ENCODE data around the gene VRK2.
"Not testable (repeated sequence)": the region's sequence is repeated elsewhere in the genome, so short reads cannot be mapped to it uniquely, and the experiment has no call there.

The VRK2 gene

DNA sequence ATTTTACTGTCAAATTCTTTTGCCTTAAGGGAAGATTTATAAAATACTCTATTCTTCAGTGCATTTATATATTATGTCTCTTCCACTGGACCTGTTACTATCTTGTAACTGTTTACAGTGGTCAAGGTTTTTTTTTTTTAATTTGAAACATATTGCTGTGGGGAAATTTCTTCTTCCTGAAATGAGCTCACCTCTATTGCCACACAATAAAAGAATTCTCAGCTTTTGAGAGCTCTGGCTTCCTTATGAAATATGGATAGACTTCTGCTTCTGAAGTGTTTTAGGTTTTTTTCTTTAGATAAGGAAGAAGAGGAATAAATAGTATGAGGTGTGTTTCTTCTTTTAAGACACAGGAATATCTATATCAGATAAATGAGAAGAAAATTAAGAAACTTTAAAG, 7.7 kb downstream of the VRK2 start:
- DNase-seq (ENCODE audit: low read depth in 2 of 2), result no peak

DNA sequence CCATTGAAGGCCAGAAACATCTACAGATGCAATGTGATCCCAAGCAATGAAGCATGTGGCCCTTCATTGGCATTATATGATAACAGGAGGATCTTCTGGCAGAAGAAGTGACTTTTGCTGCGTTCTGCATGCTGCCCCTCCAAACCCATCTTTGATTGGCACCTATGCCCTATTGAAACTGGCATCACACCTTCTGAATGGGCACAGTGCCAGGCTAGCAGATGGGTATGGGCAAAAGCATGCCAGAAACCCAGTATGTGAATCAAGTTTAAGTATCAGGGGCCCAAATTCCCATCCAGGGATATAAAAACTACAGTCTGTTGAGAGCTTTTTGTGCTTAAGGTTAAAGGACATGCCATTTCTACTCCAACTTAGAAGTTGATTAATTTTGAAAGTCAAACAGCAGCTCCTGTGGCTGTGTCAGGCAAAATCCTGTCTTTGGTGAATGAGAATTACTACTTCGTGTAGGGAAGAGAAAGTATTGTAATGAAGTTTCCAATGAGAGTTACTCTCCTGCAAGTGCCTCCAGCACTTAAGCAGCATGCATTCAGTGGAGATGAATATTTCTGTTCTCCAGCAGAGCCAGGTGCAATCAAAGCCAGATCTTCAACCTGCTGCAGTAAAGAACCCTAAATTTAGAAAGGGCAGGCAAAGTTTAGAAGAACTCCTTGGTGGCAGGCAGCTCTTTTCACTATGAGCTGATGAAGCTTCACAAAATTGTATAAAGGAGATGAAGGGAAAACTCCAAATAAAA, 8.6 kb downstream of the VRK2 start:
- DNase-seq (ENCODE audit: low read depth in 2 of 2), result no peak

DNA sequence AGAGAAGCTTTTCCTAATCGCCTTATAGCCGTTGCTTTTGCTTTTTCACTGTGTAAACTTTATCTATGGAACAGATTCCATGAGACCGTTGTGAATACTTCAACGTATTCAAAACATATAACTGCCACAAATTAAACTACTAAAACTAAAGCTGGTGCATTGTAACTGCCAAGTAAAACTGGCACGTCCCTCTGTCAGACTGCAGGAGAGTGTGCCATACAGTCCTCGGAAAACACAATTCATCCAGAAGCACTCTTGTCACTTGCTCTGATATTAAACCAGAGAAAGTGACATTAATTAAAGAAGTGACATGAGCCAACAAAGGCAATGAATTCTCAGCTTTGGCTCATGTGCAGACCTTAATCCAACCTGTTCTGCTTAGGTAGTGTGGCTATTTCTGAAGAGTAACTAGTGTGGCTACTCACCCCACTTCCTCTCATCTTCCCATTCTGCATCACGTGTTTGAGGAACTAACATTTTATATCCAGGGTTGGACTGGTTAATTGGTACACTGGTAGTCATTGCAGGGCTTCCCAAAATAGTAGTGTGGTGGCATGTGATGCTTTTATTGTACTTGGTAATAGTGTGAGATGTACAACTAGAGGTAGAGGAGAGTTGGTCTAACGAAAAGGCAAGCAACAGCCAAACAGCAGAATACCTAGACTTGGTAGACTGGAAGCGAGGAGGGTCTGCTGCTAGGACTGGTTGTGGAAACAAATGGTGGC, 9.7 kb downstream of the VRK2 start:
- no peak for DNase-seq (ENCODE audit: low read depth in 2 of 2)

DNA sequence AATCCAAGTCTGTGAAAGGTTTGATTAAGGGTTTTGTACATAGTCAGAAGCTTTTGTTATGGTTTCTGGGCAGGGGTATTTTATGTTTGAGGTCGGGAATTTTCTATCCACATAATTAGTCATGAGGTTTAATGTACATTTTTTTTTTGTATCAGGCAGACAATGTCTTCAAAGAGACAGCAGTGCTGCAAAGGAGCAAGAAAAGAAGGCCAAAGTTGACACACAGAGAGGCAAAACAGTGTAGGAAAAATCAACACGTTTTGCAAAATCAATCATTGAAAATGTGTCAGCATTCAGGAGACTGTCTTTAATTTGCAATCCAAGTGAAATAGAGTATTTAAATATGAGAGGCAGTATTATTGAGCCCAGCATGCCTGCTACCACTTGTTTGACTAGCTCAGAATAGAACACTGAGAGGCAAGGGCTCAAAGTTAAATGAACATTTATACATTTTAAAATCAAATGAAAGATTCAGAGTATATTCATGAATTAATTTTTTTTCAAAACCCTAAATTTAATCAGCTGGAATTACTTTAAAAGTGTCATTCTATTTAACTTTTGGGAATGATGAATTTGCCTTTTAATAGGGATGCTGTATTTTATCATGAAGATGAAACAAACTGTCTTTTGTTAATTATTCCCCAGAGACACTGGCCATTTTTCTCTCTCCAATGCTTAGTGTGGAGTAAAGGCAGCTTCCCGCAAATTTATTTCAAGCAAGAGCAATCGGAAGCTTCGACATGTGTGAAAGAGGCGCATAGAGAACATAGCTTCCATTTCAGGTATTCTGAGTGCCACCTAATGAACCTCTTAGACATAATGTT, 11.3 kb downstream of the VRK2 start:
- no peak for DNase-seq (ENCODE audit: low read depth in 2 of 2)

DNA sequence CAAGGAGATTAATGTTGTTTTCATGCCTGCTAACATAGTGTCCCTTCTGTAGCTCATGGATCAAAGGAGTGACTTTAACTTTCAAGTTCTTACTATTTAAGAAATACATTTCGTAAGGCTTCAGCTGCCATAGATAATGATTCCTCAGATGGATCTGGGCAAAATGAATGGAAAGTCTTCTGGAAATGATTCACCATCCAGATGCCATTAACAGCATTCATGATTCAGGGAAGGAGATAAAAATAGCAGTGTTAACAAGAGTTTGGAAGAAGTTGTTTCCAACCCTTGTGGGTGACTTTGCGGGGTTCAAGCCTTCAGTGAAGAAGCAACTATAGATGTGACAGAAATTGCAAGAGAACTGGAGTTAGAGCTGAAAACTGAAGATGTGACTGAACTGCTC, 17.0 kb downstream of the VRK2 start:
- DNase-seq (ENCODE audit: low read depth in 2 of 2), result no peak

DNA sequence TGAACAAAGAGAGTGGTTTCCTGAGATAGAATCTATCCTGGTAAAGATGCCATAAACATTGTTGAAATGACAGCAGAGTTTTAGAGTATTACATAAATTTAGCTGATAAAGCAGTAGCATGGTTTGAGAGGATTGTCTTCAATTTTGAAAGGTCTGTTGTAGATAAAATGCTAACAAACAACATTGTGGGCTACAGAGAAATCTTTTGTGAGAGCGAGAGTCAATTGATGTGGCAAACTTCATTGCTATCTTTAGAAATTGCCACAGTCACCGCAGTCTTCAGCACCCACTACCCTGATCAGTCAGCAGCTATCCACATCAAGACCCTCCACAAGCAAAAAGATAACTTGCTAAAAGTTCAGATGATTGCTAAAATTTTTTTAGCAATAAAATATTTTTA, 17.5 kb downstream of the VRK2 start:
- DNase-seq (ENCODE audit: low read depth in 2 of 2), result no peak

DNA sequence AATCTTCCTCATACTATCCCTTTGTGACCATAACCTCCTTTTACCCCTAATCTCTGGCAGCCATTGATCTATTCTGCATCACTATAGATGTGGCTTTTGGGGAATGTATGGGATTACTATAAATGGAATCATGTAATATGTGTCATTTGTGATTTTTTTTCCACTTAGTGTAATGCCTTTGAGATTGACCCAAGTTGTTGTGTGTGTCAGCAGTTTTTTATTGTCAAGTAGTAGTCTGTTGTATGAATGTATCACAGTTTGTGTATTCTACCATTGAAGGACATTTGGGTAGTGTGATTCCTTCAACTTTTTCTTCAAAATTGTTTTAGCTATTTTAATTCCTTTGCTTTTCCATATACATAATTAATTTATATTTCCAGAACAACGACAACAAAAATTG, 18.6 kb downstream of the VRK2 start:
- no peak for DNase-seq (ENCODE audit: low read depth in 2 of 2)

DNA sequence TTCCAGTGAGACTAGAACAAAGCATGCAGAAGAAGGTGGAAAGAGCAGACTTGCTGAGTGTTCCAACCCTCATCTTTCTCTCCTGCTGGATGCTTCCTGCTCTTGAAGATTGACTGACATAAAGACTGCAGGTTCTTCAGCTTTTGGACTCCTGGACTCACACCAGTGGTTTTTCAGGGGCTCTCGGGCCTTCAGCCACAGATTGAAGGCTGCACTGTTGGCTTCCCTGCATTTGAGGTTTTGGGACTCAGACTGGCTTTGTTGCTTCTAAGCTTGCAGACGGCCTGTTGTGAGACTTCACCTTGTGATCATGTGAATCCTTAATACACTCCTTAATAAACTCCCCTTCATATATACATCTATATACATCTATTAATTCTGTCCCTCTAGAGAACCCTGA, 20.4 kb downstream of the VRK2 start:
- DNase-seq (ENCODE audit: low read depth in 2 of 2), result no peak

DNA sequence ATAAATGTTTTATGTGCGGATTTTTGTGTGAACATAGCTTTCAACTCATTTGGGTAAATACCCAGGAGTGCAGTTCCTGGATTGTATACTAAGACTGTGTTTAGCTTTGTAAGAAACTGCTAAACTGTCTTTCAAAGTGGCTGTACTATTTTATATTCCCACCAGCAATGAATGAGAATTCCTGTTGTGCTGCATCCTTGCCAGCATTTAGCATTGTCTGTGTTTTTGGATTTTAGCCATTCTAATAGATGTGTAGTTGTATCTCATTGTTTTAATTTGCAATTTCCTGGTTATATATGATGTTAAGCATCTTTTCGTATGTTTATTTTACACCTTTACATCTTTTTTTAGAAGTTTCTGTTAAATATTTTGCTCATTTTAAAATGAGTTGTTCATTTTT, 24.2 kb downstream of the VRK2 start:
- DNase-seq (ENCODE audit: low read depth in 2 of 2), result no peak

DNA sequence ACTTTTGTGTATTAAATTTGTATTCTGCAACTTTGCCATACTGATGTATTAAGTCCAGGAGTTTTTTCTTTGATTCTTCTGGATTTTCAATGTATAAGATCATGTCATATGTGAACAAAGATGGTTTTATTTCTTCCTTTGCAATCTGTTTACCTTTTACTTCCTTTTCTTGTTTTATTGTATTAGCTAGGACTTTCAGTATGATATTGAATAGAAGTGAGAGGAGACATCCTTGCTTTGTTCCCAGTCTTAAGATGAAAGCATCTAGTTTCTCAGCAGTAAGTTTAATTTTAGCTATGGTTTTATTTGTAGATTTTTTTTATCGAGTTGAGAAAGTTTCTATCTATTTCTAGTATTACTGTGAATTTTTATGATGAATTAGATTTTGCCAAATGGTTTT, 25.5 kb downstream of the VRK2 start:
- no peak for DNase-seq (ENCODE audit: low read depth in 2 of 2)

DNA sequence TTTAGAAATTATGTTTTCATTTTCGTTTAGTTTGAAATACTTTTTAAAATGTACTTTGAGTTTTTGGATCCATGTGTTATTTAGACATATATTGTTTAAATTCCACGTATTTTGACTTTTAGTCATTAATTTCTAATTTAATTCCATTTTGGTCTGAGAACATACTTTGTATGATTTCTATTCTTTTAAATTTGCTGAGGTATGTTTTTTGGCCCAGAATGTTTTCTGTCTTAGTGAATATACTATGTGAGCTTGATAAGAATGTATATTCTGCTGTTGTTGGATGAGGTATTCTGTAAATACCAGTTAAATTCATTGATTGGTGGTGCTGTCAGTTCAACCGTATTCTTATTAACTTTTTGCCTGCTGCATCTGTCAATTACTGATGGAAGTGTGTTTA, 26.4 kb downstream of the VRK2 start:
- DNase-seq (ENCODE audit: low read depth in 2 of 2), result no peak

DNA sequence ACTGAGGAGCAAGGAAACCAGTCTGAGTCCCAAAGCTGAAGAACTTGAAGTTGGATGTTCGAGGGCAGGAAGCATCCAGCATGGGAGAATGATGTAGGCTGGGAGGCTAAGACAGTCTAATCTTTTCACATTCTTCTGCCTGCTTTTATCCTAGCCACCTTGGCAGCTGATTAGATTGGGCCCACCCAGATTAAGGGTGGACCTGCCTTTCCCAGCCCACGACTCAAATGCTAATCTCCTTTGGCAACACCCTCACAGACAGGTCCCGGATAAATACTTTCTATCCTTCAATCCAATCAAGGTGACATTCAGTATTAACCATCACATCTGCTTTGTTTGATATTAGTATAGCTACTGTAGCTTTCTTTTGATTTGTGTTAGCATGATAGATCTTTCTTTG, 27.1 kb downstream of the VRK2 start:
- DNase-seq (ENCODE audit: low read depth in 2 of 2), result no peak

DNA sequence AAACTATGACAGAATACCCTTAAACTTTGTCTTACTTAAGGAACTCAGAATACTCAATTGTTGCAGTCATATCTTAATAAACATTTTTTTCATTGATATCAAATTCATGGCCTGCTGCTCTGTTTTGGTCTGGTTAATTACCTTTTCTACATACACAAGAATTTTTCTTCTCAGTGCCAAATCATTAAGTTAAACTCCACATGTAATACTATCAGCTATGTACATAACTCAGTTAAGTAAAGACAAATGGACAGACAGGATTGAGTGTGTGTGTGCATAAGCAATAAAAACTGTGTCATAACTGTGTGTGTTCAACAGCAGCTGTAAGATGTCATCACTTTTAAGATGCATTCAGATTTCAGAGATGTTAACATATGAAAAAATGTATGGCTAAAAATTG, 34.4 kb downstream of the VRK2 start:
- DNase-seq (ENCODE audit: low read depth in 2 of 2), result no peak

DNA sequence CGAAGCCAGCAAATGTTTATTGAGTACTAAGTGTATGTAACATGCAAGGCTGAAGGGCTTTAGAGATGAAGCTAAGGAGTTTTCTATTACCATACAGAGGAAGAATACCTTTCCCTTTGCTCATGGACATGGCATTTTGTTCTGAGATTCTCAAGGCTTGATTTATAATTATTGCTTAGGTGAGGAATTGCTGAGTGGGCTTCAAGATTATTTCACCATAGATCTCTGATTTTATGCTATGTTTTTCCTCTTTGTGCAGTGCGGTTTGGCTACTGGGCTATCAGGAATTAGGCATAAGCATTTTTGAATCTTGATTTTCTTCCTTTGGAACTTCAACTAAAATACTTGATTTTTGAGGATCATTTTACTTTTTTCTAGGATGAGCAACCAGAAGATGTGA, 42.5 kb downstream of the VRK2 start:
- no peak for DNase-seq (ENCODE audit: low read depth in 2 of 2)

DNA sequence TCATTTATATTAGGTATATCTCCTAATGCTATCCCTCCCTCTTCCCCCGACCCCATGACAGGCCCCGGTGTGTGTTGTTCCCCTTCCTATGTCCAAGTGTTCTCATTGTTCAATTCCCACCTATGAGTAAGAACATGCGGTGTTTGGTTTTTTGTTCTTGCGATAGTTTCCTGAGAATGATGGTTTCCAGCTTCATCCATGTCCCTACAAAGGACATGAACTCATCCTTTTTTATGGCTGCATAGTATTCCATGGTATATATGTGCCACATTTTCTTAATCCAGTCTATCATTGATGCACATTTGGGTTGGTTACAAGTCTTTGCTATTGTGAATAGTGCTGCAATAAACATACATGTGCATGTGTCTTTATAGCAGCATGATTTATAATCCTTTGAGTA, 46.2 kb downstream of the VRK2 start:
- not testable (repeated sequence) for DNase-seq (ENCODE audit: low read depth in 2 of 2)

DNA sequence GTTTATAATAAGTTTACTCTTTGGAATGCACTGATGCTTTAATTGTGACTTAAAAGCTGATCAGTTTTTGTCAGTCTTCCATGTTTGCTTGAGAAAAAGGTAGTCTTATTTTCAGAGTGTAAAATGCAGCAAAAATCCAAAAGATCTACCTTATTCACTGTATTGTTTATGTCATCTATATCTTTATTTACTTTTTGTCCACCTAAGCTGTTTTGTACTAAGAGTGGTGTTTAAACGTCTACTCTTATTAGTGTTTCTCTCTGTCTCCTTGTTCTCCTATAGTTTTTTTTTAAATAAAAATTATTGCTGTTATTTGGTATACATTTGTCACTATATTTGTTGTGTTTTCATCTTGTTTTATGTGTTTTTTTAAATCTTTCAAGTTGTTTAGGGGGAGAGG, 50.4 kb downstream of the VRK2 start:
- no peak for DNase-seq (ENCODE audit: low read depth in 2 of 2)

DNA sequence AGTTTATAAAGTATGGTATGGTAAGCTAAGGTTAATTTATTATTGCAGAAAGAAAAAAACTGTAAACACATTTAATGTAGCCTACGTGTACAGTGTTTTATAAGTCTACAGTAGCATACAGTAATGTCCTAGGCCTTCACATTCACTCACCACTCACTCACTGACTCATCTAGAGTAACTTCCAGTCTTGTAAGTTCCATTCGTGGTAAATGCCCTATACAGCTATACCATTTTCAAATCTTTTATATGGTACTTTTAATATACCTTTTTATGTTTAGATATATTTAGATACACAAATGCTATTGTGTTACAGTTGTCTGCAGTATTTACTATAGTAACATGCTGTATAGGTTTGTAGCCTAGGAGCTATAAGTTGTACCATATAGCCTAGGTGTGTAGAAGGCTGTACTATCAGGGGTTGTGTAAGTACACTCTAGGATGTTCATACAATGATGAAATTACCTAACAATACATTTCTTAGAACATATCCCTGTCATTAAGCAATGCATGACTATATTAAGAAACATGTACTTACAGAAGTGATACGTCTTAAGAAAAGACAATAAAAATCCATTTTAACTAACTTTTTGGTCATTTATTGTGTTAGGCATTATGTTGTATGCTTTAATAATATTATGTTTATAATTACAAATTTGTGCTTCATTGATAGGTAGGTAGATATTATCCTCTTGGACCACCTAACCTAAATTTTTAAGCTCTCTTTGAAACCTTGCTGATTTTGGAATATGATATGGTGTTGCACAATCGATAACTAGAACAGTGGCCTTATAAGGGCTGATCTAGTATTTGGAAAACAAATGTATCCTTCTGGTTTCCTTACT, 51.9 kb downstream of the VRK2 start:
- DNase-seq (ENCODE audit: low read depth in 2 of 2), result no peak

DNA sequence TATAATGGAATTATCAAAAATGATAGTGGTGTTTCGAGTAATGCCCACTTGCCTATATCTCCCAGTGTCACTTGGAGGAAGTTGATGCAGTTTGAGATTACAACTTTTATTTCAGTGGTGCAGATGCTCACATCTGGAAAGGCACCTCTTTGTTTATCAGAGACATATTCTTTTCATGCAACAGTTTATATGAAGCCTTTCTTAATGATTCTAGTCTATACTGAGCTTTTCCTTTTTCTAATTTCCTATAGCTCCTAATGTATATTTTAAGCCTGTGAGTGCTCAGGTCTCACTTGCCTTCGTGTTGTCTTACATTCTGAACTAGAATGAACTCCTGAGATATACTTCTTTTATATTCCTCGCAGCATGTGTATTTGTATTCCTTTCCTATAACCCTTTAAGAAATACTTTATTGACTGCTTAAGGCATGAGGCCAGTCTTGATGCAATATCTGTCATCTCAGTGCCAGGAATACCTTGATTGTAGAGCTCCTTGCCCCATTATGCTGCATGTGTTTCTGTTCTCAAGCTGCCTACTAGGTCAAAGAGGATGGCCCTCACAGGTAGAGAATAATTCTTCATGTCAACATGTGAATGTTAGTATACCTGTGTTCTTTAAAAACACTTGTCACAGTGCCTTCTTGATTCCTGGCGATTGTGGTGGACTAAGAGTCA, 52.6 kb downstream of the VRK2 start:
- DNase-seq (ENCODE audit: low read depth in 2 of 2), result no peak

DNA sequence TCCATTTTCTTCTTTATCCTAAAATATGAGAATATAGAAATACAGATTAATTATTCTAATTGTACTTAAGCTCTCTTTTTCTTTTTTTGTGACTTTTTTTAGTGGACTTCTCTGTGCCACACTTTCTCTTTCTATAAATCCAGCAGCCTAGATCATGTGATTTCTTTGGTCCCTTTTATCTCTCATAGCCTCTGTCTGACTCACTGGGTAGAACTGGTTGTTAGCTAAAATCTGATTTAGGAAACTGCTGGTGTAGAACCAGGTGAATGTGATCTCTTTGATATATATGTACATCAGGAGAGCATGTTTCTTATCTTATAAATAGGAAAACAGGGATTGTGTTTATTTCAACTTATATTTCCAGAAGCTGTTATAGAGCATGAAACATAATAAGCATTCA, 54.9 kb downstream of the VRK2 start:
- no peak for DNase-seq (ENCODE audit: low read depth in 2 of 2)

DNA sequence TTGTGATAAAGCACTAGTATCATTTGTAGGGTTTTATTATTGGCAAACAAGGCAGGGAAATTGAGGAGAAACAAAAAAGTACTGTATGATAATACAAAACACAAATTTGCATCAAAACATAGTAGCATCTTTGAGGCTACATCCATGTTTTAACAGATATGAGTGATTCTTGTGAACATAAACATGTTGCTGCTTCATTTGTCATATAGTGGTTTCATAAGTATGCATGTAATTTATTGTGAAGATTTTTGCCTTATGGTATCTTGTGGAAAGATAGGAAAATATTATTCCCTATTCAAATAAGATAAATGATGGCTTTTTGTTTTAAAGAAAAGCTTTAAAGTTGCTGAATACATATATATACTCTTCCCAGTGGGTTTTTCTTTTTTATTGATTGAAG, 60.3 kb downstream of the VRK2 start:
- DNase-seq (ENCODE audit: low read depth in 2 of 2), result no peak
